NCI-H2107 treated with DMSO at 0.1 percent for 48 hours (cell line): ENCODE data around the gene ITPR1.

Experiments
- DNase-seq: peaks from one replicate; lab custom pipeline; 2025; ENCODE audit not compliant: unreplicated experiment; lab: John Stamatoyannopoulos, UW

The ITPR1 gene

DNA sequence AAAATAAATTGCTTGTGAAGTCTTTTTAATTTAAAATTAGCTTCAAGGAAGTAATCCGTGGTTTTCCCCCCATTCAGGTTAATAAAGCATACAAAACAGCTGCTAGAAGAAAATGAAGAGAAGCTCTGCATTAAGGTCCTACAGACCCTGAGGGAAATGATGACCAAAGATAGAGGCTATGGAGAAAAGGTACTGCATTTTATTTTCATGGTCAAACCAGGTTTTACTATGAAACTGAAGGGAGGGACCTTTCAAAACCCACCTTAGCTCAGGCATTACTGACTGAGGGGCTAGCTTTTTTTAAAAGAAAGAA is 218.5 kb downstream of the ITPR1 start:
- DNase-seq = no peak

DNA sequence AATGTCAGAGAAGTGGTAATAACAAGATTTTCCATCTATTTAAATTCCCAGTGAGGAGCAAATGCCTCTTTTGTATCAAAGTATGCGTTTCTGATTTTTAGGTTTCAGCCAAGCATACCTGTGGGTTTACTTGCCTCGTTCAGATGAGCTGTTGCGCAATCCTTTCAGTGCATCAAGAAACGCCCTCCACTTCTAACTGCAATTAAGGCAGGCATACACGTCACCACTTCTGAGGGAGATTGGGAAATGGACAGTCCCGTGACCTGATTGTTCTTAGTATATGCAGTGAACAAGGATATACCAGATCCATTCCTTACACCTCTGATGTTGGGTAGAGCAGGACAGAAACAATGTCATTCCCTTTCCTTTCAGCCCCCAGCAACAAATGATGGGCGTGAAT is 219.0 kb downstream of the ITPR1 start:
- no peak for DNase-seq

DNA sequence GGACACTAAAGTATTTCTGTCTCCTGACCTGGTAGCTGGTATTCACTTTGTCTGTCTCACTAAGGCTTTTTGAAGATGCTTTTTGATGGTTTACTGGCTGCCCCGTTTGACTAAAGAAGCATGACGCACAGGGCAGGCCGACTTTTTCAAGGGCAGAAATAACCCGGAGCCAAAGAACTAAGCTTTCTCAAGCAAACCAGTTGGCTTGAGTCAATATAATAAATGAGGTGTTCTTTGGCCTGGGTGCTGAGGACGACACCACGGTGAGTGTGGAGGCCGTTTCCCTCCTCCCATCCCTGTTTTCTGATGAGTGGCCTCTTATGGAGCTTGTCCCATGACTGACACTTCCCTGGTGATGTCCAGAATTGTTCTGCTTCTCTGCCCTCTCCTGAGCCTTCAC is 220.9 kb downstream of the ITPR1 start:
- no peak for DNase-seq

DNA sequence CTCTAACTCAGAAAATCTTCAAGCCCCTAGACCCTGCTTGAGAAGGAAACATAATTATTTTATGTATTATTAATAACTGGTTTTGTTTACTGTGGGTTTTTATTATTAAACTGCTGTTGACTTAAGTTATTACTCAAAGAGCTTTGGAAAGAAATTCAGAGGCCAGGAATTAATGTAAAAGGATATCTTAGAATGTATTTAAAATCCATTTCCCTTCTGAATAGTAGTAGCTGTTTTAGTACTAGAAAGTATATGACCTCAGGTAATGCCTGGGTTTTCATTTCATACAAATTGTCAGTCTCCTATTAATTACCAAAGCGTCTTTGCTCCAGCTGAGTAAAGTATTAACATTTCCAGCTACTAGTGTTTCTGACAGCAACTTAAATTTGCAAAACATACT is 223.1 kb downstream of the ITPR1 start:
- DNase-seq = no peak

DNA sequence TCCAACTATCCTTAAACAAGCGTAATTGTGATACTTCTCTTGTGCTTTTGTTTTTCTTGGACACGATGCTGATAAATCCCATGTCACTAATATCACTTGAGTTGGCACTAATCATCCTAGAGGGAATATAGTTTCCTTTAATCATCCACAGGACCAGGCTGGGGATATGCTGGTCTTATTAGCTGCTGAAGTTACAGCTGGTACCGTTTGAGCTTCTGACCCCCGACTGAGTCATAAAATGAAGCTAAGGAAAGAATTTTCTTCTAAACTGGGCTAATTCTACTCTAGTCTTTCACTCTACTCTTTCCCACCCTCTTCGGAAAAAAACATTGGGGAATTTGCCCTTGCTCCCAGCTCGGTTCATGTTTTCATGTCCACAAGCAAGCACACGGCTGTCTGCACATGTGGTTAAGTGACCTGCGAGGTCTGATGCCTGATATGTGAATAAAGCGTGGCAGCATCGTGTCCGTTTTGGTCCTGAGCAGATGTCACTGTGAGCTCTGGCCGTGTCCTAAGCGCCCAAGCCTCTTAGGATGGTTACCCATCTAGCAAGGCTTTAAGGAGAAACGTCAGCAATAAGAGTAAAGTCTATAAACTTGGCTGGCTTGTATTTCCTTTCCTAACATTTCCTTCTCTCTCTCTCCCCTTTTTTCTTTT is 223.7 kb downstream of the ITPR1 start:
- DNase-seq = no peak

DNA sequence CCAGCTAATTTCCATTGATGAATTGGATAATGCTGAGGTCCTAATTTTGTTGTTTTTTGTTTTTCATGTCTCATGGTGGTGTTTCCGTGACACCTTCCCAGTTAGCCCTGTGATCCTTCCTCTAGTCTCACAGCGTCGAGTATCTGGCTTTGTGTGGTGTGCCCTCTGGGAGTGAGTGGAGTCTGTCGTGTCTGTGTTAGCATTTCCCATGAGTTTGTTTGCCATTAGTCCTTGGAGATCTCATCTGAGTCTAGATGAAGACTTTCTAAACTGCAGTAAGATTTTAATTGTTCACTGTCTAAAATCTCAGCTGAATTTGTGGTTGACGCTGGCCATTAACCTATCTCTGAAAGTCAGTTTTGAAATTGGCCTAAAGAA is 224.2 kb downstream of the ITPR1 start:
- DNase-seq = no peak

DNA sequence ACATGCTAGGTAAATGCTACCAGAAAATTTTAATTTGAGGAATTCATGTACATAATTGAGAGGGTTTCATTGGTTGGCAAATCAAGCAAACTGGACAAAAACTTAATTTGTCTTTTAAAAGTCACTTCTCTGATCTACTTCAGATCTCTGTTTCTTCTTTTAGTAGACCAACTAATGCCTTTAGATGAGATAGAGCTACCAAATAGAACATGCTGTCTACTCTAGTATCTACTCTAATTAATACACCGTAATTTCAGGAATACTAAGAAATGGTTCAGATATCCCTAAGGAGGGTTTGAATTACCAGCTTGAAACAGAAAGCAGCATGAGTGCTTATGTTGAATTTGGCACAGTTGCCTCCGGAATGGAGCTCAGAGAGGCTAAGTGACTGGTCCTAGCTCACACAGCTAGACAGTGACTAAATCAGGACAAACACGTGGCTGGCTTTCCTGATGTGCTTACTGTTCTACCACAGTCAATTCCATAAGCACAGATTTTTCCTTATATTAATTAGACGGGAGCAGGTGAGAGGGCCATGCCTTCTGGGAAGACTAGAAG is 225.1 kb downstream of the ITPR1 start:
- DNase-seq = no peak

DNA sequence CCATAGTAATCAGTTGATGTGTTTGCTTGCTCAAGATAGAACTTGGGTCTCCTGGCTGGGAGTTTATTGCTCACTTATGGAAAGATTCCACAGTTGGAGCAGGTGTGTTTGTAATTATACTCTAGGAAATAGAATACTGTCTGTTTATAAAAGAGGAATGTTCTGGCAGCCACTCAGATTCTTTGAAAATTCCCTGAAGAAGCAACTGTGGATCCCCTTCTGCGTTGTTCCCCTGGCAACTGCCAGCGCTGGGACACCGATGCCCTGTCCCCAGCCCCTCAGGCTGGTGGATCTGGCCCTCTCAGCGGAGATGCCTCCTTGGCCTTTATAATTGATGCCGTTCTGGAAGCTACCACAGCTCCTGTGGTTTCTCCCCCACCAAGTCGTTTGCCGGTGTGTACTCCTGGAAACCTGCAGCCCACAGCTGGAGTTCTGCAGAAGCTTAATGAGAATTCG is 225.9 kb downstream of the ITPR1 start:
- no peak for DNase-seq

DNA sequence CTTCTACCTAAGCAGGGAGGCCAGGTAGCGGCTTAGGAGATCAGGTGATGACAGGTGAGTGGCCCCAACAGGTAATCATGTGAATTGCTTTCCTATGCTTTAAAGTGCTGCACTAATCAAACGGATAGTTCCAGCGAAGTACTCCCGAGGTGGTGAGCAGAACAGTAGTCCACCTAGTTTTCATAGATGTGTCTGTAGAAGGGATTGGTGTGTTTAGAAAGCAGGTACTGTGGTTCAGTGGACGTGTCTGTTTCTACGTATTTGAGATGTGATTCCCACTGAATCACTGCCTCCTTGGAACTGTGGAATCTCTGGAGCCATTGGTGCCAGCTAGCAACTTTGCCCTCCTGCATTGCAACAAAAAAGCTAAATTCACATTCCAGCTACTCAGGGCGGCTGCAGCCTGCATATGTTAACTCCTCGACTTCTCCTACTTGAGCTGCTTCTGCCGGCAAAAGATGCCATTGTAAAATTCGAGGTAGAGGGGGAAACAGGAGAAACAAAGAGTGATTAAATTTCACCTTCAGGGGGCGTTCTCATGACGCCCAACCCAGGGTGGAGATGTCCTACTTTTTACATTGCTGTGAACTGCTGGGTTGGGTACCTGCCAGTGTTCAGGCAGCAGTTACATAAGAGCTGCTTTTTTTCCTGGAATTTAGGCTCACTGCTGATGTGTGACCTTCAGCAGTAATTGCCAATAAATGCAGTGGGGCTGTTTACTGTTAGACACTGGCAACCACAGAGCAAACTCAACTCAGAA is 227.3 kb downstream of the ITPR1 start:
- no peak for DNase-seq

DNA sequence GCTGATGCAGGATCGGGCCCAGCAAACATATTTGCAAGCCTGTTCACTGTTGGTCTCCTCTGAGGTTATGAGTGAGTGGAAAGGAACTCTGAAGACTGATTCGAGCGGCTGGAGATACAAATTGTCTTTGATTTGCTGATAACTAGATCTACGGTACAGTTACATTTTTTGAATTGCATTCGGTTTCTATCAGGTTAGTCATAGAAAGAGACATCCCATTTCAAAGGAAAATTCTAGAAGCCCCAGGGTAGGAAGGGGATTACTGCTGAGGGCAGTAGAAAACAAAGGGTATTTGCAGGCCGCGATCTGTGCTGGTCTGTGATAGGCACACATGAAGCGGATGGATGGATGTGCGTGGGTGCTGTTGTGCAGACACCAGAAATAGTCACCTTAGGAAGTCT is 228.4 kb downstream of the ITPR1 start:
- no peak for DNase-seq

DNA sequence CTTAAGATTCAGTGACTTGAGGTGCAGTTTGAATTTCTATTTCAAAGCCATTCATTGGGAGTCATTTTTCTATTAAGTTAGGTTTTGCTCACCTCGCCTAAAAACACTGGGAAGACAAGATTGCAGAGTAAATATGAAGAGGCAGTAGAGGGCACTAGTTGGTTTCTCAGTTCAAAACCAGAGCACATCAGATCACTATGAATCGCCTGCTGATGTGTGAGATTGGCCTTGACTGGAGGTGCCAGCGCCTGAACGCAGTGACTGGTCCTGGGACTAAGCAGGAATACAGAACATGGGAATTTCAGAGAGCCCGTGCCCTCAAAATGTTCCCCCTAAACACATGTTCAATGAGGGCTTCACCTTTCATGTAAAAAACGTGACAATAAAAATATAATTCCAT is 229.0 kb downstream of the ITPR1 start:
- no peak for DNase-seq

DNA sequence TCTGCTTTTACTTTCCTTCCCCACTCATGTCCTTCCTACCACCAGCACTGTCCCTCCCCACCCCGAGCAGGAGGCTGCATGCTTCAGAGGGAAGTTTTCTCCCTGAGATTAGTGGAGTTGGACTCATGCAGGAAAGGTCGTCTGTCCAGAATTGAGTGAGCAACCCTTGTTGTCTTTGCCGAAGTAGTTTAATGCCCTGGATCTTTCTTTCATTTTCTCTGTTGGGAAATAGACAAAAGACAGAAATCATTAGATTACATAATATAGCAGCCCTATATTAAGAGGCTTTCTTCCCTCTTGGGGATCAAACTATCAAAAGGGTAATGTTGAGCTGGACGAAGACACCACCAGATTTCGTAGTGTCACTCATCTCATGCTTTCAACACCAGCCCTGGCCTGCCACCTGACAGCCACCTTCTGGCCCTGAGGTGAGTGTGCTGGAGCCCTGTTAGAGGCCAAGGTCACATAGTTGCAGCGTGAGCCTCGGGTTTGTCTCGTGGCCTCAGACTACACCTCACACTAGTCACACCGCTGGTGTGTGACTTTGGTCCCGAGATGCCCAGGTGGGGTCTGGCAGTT is 231.0 kb downstream of the ITPR1 start:
- no peak for DNase-seq

DNA sequence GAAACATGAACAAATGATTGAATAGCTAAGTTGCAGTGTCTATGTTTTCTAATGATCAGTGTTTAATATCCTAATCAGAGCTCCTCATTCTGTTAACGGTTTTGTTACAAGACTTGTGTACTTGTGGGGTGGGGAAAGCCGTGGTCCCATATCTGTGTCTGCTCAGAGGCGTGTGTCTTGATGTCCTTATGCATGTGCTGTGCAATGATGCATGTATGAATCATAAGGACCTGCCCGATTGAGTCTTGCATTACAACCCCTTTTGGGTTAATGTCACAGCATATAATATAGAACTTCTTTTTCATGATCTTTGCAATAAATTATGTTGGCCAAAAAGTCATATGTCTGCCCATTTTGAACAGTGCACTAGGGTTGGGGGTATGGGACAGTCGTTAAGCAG is 233.4 kb downstream of the ITPR1 start:
- no peak for DNase-seq

DNA sequence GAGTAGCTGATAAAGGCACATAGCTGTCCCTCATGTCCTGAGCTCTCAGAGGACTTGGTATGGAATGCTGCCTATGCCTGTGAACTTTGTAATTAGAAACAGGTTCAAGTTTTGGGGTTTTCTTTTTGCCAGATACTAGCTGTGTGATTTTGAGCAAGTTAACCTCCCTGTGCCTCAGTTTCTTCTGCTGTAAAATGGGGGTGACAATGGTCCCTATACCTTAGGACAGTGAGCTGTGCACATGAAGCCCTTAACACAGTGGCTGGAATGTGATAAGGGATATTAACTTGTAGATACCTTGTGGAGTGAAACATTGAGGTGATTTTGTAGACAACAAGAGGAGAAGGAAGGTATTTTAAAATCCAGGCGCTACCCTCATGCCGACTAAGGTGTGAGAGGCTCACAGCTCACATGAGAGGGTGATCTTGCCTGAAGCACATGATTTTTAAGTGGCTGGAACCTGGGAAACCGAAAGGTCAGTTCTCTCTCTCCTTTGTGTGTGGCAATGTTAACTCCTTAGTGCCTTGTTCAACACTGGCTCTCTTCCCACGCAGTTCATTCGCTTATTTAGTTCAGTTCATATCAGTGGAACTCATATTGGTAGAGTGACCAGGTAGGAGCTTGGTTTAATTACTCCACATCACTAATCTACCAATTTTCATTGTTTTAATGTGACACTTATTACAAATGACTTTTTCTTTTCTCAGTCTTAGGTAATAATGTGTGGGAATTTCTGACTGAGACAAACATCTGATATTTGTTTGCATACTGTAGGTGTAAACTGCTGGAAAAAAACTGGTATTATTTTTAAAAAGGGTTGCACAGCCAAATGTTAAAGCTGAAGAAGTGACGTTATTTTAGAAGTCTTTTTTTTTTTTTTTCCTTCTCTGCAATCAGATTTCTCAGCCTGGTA is 236.2 kb downstream of the ITPR1 start:
- no peak for DNase-seq

DNA sequence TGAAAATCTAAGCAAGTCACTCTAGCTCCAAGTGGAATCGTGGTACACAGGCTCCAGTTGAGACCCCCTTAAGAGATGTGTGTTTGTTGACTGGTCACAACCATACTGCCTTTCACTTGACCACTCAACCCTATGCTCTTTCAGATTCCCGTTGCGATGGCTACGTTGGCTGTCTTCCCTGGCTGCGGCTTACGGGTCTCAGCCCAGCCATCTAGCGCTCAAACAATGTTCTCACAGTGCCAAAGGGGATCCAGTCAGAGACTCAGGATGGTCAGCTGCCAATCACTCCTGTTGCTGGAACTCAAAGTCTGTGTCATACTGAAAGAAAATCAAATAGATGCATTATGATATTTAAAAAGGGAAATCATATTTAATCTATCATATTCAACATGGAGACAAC is 237.6 kb downstream of the ITPR1 start:
- no peak for DNase-seq

DNA sequence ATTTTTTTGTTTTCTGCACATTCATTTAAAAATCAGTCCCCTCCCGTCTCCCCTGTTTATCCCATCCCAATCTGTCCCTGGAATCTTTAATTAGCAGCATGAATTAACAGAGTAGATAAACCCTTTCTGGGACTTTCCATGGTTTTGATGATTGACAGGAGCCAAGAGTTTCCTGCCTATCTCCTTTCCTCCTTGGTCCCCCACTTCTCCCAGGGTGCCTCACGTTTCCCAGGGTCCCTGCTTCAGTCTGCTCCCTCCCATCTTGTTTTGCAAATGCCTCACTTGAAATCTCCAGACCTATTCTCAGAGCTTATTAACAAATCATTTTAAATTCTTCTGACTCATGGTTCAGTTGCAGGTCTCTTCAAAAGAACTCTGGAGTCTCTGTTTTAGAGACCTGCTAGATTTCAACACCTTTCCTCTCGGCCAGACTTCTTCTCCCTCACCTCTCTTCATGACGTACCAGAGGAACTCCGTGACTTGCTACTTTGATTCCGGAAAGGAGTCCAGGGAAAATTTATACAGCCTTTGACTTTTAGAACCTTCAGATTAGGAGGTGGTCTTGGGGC is 238.5 kb downstream of the ITPR1 start:
- no peak for DNase-seq

DNA sequence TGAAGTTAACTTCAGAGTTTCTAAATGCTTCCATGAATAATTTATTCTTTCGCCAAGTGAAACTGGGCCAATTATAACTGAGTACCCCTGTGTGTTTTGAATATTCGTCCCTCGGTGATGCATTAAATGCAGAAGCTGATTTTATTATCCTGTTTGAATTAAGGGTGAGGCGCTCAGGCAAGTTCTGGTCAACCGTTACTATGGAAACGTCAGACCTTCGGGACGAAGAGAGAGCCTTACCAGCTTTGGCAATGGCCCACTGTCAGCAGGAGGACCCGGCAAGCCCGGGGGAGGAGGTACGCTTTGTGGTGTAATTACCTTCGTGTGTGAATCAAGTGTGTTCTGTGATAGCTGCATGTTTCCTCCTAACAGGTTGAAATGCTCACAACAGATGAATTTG is 239.8 kb downstream of the ITPR1 start:
- no peak for DNase-seq

DNA sequence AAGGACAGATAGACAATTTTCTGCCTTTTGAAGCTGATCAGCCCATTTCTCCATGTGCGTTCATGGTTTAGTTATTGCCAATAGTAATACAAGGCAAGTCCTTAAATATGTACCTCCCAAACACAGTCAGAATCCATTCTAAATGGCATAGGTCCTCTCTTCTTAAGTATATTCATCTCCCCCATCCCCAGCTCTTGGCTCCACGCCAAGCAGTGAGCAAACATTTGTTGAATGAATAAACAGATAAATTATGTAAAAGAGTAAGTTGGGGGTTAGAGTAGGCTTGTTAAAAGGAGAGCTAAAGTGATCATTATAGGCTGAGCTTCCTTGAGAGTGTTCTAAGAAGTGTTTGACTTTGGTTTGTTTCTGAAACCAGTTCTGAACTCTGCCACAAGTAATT is 241.3 kb downstream of the ITPR1 start:
- no peak for DNase-seq

DNA sequence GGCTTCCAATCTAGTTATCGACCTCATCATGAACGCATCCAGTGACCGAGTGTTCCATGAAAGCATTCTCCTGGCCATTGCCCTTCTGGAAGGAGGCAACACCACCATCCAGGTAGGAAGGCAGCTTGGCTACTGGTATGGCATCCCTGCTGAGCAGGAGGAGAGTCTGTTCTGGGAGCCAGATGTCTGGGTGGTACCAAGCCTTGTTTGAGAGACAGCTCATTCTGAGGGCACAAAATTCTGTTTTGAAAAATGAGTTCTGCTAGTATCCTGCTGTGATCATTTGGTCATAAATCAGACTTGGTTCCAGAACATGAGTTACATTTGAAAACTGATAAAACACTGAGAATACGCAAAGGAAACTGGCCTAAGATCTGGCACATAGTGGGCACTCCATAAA is 242.1 kb downstream of the ITPR1 start:
- no peak for DNase-seq

DNA sequence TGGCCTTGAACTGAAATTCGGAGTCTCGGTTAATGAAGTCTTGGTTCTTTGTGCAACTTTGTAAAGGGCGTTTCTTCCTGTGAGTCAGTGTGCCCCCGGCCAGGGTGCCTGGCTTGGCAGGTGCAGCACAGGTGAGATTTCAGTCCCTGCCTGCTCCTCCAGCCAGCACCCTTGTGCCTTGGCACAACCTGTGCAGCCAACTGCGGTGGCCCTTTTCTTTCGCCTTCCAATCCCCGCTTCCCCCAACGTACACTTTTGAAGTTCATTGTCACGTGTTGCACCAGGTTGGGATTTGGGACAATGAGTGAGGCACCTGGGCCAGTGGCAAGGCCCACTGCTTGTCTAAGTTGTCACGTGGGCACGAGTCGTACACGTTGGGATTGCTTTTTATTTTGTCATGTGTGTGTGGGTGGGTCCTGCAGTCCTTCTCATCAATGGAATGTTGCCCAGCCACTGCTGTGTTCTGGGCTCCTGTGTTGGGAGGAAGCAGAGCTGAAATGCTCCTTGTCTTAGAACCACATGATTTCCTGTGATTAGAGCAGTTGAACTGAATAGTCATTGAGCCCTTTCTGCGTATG is 243.2 kb downstream of the ITPR1 start:
- DNase-seq = no peak
